Muscle layer of colon (tissue), 2 donors: ENCODE data around the gene COL4A1.
A peak's percentile ranks its signal among the peaks of the same experiment; 100 is the strongest.

Experiments used
- H3K27ac ChIP-seq: one replicate; pipeline ENCODE4 v1.7.0; 2013; ENCODE audit warnings: low read depth, mild to moderate bottlenecking, low read length, moderate library complexity
- H3K27me3 ChIP-seq, 2 donors: one replicate each; pipeline ENCODE4 v1.7.0; 2013; ENCODE audit warnings: low read length in 2 of 2, mild to moderate bottlenecking in 2 of 2; ENCODE audit not compliant: insufficient read depth in 2 of 2, control insufficient read depth in 1 of 2
- H3K36me3 ChIP-seq: one replicate; pipeline ENCODE4 v1.7.0; 2013; ENCODE audit warnings: mild to moderate bottlenecking, low read length; ENCODE audit not compliant: insufficient read depth
- H3K4me1 ChIP-seq: one replicate; pipeline ENCODE4 v1.7.0; 2013; ENCODE audit warnings: mild to moderate bottlenecking, low read length; ENCODE audit not compliant: insufficient read depth
- H3K4me3 ChIP-seq, 2 donors: one replicate each; pipeline ENCODE4 v1.7.0; 2013; ENCODE audit warnings: low read length in 2 of 2, low read depth in 1 of 2, mild to moderate bottlenecking in 1 of 2, moderate library complexity in 1 of 2
- H3K9ac ChIP-seq: one replicate; pipeline ENCODE4 v1.7.0; 2013; ENCODE audit warnings: low read length
- H3K9me3 ChIP-seq: one replicate; pipeline ENCODE4 v1.7.0; 2013; ENCODE audit warnings: mild to moderate bottlenecking, low read length
- donor health status: abdominal sarcoma.
- donor health status: Adenocarcinoma of cecum.

The COL4A1 gene

DNA sequence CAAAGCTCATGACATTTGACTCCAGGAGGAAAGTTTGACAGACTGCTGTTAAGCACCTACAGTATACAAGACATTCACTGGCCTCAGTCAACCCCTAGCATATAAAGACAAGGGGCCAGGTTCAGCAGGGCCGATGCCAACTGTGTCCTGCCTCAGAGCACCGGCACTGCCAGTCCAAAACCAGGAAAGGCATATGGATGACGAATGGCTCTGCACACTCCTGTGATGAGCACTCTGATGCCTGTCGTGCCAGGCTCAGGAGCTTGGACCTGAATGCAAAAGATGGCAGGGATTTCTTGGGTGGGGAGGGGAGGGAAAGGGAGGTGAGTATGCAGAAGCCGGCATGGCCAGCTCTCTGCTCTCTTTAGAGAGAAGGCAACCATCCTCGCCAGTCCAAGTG, 38.9 kb downstream of the COL4A1 start:
- Histone ChIP-seq H3K27ac (no peak overlapping the region), H3K9me3 (no peaks in the 10 kb centered on the region), H3K36me3 (no peaks in the 10 kb centered on the region), H3K27me3 (no peaks in the 10 kb centered on the region), H3K9ac (no peak overlapping the region), H3K4me1 (peaks cover 73% of the 10 kb centered on the region), H3K4me3 (no peak overlapping the region)

DNA sequence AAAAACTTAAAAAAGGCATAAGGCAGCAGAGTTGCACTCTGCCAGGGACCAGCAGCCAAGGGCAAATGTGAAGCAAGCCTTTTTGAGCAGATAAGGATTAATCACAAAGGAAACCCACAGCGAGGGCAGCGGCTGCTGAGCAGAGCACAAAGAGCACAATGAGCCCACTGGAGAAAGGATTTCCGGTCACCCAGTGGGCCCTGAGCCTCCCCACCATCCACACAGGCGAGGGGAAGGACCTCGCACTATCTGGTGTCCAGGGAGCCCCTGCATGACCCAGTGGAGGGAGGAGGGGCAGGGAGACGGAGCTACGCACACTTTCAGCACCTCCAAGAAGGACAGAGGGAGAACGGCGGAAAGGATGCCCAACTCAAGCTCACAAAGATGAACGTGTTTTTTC, 40.0 kb downstream of the COL4A1 start:
- Histone ChIP-seq H3K9me3 (no peaks in the 10 kb centered on the region), H3K36me3 (no peaks in the 10 kb centered on the region), H3K9ac (no peak overlapping the region), H3K4me1 (peaks cover 84% of the 10 kb centered on the region), H3K4me3 (no peak overlapping the region), H3K27ac (no peak overlapping the region), H3K27me3 (no peaks in the 10 kb centered on the region)

DNA sequence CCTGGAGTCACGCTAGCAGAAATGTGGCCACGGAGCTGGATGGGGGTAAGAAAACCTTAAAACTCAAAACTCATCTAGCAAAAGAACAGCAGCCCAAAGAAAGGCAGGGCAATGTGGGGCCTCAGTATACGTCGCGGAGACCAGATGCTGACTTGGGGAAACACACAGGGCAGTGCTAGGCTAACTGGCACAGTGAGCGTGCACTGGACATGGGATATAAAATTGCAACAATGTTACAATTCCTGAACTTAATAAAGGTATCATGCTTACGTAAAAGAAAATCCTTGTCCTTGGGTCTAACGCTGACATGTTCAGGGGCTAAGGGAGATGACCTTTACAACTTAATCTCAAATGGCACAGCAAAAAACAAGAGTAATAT, 40.5 kb downstream of the COL4A1 start:
- Histone ChIP-seq H3K27me3 (no peaks in the 10 kb centered on the region), H3K4me1 (peaks cover 89% of the 10 kb centered on the region), H3K36me3 (no peaks in the 10 kb centered on the region), H3K4me3 (no peak overlapping the region), H3K27ac (no peak overlapping the region), H3K9me3 (no peaks in the 10 kb centered on the region), H3K9ac (no peak overlapping the region)

DNA sequence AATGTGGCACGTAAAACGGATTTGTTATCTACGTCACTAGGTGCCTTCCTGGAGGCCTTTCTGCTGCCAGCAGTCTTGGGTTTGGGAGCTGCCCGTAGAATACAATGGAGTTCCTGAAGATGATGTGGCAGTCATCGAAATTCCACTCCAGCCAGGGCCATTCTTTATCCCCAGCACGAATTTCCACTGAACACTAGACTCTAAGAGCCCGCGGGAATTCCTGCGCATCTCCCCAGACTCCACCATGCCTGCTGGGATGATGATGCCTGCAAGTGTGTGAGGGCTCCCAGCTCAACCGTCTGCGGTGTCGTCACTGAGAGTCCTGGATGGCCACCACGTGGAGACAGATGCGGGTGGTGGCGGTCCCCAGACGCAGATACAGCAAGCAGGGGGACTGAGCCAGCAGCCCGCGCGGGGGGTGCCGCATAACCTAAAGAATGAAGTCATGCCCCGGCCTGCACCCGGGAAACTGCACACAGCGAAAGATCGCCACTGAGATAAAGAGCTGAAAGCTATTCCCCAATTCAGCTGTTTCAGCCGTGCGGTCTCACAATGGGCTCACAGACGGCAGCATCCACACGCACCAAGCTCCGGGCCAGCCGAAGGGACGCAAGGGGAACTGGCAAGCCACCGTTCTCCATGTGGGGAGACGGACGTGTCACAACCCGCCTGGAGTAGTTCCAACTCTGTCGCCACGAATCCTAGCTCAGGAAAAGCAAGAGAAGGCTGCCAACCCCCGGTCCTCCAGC, 41.1 kb downstream of the COL4A1 start:
- peak overlapping the region; percentile 83 for H3K27ac ChIP-seq
- H3K4me1 ChIP-seq: peaks cover 89% of the 10 kb centered on the region
- no peaks in the 10 kb centered on the region for H3K9me3 ChIP-seq

DNA sequence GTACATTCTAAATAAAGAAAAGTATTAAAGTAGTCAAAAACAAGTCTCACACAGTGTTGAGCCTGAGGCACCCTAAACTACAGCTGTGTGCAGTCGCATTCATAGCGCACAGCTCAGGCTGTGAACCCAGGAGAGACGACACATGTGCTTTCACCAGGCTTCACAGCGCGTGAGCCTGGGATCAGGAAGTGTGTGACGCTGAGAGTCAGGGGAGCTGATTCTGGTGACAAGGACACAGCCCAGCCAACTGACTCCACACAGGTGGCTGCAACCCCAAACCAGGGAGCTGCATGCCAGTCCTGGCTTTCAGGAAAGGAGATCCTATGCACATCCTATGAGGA, 41.6 kb downstream of the COL4A1 start:
- Histone ChIP-seq H3K27ac (peak overlapping the region; percentile 83), H3K4me1 (peaks cover 86% of the 10 kb centered on the region), H3K36me3 (no peaks in the 10 kb centered on the region), H3K9me3 (no peaks in the 10 kb centered on the region), H3K4me3 (no peak overlapping the region), H3K9ac (no peak overlapping the region), H3K27me3 (no peaks in the 10 kb centered on the region)

More for the DNA sequence above, 41.1 kb downstream of the COL4A1 start:
- no peak overlapping the region for H3K4me3 ChIP-seq
- H3K9ac ChIP-seq: no peak overlapping the region
- no peaks in the 10 kb centered on the region for H3K36me3 ChIP-seq
- H3K27me3 ChIP-seq: no peaks in the 10 kb centered on the region

DNA sequence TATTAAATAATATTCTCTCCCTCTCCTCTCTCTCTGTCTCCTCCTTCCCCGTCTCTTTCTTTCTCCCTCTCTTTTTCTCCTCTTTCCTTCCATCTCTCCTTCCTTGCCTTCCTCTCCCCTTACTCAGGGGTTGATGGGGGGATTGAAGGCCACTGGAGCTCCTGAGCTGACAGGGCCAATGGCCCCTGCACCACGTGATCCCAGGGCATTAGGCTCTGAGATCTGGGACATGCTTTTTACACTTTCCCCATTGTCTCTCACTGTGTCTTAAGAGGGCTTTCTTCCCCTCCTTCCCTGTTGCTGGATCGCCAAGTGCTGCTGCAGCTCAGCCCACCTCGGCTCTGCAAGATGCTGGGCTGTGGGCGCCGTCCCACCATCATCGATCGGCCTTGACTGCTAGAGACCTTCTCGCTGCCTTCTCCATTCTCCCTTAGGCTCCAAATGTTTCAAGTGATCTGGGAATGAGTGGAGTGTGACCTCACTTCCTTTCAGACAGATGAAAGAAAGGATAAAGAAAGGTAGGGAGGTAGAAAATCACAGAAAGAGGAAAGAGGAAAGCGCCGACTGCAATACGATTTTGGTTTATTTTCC, 42.2 kb downstream of the COL4A1 start:
- Histone ChIP-seq H3K27ac (peak overlapping the region; percentile 83), H3K36me3 (no peaks in the 10 kb centered on the region), H3K9ac (no peak overlapping the region), H3K4me1 (peaks cover 86% of the 10 kb centered on the region), H3K27me3 (no peaks in the 10 kb centered on the region), H3K9me3 (no peaks in the 10 kb centered on the region), H3K4me3 (no peak overlapping the region)

DNA sequence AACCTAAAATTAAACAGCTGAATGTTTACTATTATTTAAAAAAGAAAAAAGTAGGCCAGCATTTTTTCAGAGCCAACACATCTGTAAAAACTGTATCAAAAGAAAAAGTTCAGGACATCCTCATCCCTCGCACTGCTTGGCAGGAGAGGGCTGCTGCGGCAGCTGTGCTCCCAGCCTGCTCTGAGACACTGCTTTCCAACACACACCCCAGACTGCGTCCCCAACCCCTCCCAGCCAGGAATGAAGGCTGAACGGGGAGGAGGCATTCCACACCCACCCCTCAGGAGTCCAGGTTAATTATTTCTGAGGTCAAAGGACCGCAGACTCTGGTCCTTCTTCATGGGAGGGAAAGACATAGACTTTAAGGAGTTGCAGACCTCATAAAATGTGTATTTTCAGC, 43.1 kb downstream of the COL4A1 start:
- no peak overlapping the region for H3K4me3 ChIP-seq
- no peak overlapping the region for H3K9ac ChIP-seq
- peak overlapping the region; percentile 83 for H3K27ac ChIP-seq
- H3K4me1 ChIP-seq: peaks cover 86% of the 10 kb centered on the region
- H3K9me3 ChIP-seq: no peaks in the 10 kb centered on the region
- no peaks in the 10 kb centered on the region for H3K36me3 ChIP-seq
- no peaks in the 10 kb centered on the region for H3K27me3 ChIP-seq

DNA sequence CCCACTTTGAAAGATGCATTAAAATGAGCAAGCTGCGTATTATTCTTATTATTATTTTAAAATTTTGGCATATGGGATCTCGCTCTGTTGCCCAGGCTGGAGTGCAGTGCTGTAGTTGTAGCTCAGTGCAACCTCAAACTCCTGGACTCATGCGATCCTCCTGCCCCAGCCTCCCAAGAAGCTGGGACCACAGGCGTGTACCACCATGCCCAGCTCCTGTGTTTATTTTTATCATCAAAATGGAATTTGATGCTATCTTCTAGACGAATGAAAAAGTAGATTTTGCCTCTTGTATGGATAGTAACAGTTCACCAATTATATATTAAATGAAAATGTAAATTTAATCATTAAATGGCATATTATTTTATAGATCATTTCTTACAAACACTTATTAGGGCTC, 43.6 kb downstream of the COL4A1 start:
- no peak overlapping the region for H3K9ac ChIP-seq
- peaks cover 83% of the 10 kb centered on the region for H3K4me1 ChIP-seq
- H3K27ac ChIP-seq: peak overlapping the region; percentile 83
- H3K4me3 ChIP-seq: no peak overlapping the region
- no peaks in the 10 kb centered on the region for H3K27me3 ChIP-seq
- no peaks in the 10 kb centered on the region for H3K36me3 ChIP-seq
- no peaks in the 10 kb centered on the region for H3K9me3 ChIP-seq

DNA sequence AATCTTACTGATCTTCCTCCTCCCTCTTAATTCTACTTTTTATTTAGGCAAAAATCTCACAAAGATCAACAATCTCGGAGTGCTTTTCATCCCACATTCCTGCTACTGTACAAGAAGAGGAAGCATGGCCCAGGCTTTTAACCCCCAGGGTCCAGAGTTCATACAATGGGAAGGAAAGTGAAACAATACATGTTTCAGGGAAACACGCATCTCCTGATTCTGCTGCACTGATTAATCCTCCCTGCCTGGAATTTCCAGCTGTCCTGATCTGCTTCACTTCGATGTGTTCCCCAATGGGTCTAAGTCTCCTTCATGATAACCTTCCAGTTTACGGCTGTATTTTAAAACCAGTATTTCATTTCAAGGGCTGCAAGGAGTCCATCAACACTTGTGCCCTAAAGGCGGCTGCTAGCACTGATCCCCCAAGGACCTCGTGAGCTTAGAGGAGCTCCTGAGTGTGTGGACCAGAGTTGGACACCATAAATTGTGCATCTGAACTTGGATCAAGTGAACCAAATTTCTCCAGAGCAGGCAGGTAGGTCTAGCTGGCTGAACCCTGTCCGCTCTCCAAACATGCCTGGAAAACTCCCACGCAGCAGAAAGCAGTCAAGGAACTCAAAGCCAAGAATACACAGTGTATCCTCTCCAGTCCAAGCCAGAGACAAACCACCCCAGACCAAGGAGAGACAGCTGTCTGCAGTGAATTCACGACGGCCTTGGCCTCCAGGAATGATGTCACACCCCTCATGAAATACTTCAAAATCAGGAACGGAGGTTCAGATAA, 44.3 kb downstream of the COL4A1 start:
- Histone ChIP-seq H3K4me1 (peaks cover 78% of the 10 kb centered on the region), H3K27me3 (no peaks in the 10 kb centered on the region), H3K4me3 (no peak overlapping the region), H3K36me3 (no peaks in the 10 kb centered on the region), H3K9me3 (no peaks in the 10 kb centered on the region), H3K9ac (no peak overlapping the region), H3K27ac (peak overlapping the region; percentile 83)

DNA sequence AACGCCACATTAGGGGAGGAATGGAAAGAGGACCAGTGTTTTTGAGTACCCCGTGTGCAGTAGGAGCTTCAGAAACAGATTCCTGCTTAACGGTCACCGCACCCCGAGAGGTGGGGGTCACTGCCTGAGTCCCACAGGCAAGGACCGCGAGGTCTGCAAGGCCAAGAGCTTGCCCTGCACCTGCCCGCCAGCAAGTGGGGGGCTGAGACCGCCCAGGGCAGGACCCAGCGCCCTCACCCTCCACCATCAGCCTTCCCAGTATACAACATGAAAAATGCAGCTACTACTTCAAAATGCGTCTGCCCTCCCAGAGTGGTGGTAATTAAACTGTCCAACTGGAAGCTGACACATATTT, 44.9 kb downstream of the COL4A1 start:
- no peaks in the 10 kb centered on the region for H3K27me3 ChIP-seq
- H3K9ac ChIP-seq: no peak overlapping the region
- peaks cover 81% of the 10 kb centered on the region for H3K4me1 ChIP-seq
- no peaks in the 10 kb centered on the region for H3K36me3 ChIP-seq
- no peak overlapping the region for H3K4me3 ChIP-seq
- H3K9me3 ChIP-seq: no peaks in the 10 kb centered on the region
- peak overlapping the region; percentile 56 for H3K27ac ChIP-seq

DNA sequence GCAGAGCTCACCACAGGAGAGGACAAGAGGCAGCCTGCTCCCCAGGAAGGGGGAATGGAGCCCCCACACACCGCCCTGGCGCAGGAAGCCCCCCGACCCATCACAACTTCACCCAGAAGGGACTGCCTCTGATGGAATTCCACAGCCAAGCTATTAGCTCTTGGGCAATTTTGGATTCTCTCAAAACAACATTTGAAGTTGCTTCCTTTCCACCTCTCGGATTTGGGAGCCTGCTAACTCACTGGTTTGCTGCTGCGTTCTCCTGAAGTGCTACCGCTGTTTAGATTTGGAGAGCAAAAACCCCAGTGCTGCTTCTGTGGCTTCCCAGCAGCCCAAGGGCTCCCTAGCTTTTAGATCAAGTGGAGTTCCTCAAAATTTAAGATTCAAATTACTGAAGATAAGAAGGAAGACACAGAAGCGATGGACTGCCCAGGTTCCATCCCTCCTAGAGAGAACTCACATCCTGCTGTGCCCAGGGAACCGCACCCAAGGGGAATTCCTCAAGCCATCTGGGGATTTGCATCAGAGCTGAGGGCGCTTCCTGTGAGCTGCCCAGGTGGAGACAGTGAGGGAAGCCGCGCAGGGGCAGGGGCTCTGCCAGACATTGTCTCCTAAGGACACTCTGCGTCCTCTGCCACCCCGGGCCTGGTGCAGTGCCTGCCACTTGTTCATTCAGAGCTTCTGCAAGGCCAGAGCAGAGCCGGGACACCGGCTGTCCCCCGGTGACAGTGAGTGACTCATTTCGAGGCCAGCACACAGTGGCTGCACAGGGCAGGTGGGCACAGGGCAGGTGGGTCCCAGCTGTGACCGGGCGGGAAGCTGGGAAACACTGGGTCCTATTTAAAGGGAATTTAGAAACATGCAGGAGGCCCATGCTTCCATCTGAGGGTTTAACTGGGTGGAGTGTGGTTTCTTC, 45.5 kb downstream of the COL4A1 start:
- no peaks in the 10 kb centered on the region for H3K9me3 ChIP-seq
- peak overlapping the region; percentile 56 for H3K27ac ChIP-seq
- no peak overlapping the region for H3K9ac ChIP-seq
- no peak overlapping the region for H3K4me3 ChIP-seq
- no peaks in the 10 kb centered on the region for H3K27me3 ChIP-seq
- H3K36me3 ChIP-seq: no peaks in the 10 kb centered on the region
- peaks cover 78% of the 10 kb centered on the region for H3K4me1 ChIP-seq
